Adipocyte (in vitro differentiated cells): Measurements from ENCODE around the gene BAIAP2.

Experiments used
- DNase-seq: peaks from one replicate; pipeline ENCODE4 v3.0.0-alpha.2; 2015; ENCODE audit warnings: low read depth
- H3K27me3 ChIP-seq: replicated peaks from 2 replicates; pipeline ENCODE4 v1.7.0; 2013; ENCODE audit warnings: mild to moderate bottlenecking, low read length, moderate library complexity; ENCODE audit not compliant: control insufficient read depth, insufficient read depth
- H3K36me3 ChIP-seq: 2 replicates; pipeline ENCODE4 v1.7.0; 2013; ENCODE audit warnings: low read length, mild to moderate bottlenecking, moderate library complexity; ENCODE audit not compliant: control insufficient read depth, insufficient read depth, severe bottlenecking
- H3K4me1 ChIP-seq: 2 replicates; pipeline ENCODE4 v1.7.0; 2013; ENCODE audit warnings: mild to moderate bottlenecking, low read length, moderate library complexity; ENCODE audit not compliant: control insufficient read depth, insufficient read depth
- H3K4me3 ChIP-seq: 2 replicates; pipeline ENCODE4 v1.7.0; 2013; ENCODE audit warnings: mild to moderate bottlenecking, low read length, moderate library complexity
- H3K9ac ChIP-seq: 2 replicates; pipeline ENCODE4 v1.7.0; 2013; ENCODE audit warnings: mild to moderate bottlenecking, low read length, moderate library complexity
- H3K9me3 ChIP-seq: 2 replicates; pipeline ENCODE4 v1.7.0; 2013; ENCODE audit warnings: mild to moderate bottlenecking, low read length, moderate library complexity; ENCODE audit not compliant: control insufficient read depth

The BAIAP2 gene

DNA sequence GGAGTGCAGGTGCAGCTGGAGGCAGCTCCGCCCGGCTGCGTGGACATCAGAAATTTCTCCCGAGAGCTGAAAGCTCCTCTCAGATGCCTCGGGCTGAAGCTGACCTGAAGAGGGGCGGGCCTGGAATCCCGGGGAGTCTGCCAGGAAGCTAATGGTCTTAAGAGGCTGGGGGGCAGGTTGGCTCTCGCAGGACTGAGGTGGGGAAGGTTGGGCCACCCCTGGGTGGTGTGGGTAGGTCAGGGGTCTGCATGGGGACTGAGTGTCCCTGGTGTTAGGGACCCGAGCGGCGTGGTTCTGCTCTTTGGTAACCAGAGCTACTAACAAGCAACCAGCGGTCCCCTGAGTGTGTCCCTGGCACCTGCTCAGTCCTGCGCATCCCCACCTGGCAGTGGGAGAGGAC, 39.8 kb upstream of the BAIAP2 start:
- DNase-seq: no peak
- peaks cover 19% of the 10 kb centered on the region for H3K4me1 ChIP-seq
- no peaks in the 10 kb centered on the region for H3K27me3 ChIP-seq
- no peaks in the 10 kb centered on the region for H3K9me3 ChIP-seq
- no peak overlapping the region for H3K9ac ChIP-seq
- H3K4me3 ChIP-seq: no peak overlapping the region
- H3K36me3 ChIP-seq: peaks cover 48% of the 10 kb centered on the region

DNA sequence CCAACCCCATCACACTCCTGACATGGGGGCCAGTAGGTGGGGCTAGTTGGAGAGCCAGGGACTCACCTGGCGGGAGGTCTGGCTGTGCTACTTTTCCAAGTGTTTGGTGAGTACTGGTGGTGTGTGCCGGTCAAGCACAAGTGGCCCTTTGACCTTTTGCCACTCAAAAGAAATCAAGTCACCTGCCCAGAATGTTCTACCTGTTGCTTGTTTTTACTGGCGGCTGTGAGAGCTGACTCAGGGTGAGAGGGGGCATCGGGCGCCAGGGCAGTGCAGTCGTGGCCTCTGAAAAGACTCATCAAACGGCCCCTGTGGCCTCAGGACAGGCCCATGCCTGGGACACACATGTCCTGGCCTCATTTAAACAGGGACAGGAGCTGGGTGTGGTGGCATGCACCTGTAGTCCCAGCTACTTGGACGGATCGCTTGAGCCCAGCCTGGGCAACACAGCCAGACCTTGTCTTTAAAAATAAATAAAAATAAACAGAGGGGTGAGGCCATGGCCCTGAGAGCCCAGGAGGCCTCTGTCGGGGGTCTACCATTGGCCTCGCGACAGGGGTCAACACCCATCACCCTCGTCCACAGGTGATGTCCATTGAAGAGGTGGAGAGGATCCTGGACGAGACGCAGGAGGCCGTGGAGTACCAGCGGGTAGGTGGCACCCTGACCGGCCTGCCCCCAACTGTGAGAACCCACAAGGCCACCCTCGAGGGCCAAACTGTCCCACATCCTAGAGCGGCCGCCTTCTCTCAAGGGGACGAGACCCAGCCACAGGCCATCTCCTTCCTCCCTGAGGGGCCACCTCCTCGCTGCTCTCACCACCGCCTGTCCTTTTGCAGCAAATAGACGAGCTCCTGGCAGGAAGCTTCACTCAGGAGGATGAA, 38.3 kb upstream of the BAIAP2 start:
- no peaks in the 10 kb centered on the region for H3K27me3 ChIP-seq
- H3K4me1 ChIP-seq: peaks cover 12% of the 10 kb centered on the region
- peaks cover 48% of the 10 kb centered on the region for H3K36me3 ChIP-seq
- H3K9me3 ChIP-seq: no peaks in the 10 kb centered on the region
- no peak overlapping the region for H3K9ac ChIP-seq
- no peak overlapping the region for H3K4me3 ChIP-seq
- no peak for DNase-seq

DNA sequence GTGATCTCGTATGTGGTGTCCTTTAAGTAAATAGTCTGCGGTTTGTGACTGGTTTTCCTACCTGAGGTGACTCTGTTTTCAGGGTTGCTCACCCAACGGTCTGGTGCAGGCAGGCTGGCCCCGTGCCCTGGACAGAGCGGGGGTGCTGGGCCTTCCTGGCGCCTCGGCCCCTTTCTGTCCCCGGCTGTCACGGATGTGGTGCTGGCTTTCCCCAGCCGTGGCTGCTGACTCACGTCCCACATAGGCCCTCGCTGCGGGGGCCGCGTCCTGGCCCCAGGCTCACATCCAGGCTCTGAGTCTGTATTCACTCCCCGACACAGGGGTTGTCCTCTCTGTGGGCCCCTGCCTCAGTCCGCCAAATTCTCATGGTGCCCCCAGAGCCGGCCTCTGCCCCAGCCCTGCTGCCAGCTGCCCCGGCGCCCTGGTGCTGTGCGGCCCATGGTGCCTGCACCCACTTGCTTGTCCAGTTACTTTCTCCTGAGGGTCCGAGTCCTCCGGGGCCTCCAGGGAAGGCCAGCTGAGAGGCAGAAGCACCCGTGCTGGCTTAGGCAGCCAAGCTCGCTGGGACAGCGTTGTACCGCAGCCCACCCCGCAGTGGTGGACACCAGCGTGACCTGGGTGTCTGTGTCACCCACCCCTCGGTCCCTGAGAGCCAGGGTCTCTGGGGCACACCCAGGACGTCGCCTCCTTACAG, 37.4 kb upstream of the BAIAP2 start:
- peaks cover 48% of the 10 kb centered on the region for H3K36me3 ChIP-seq
- no peak overlapping the region for H3K9ac ChIP-seq
- H3K9me3 ChIP-seq: no peaks in the 10 kb centered on the region
- H3K4me3 ChIP-seq: no peak overlapping the region
- DNase-seq: no peak
- peaks cover 17% of the 10 kb centered on the region for H3K4me1 ChIP-seq
- H3K27me3 ChIP-seq: no peaks in the 10 kb centered on the region

DNA sequence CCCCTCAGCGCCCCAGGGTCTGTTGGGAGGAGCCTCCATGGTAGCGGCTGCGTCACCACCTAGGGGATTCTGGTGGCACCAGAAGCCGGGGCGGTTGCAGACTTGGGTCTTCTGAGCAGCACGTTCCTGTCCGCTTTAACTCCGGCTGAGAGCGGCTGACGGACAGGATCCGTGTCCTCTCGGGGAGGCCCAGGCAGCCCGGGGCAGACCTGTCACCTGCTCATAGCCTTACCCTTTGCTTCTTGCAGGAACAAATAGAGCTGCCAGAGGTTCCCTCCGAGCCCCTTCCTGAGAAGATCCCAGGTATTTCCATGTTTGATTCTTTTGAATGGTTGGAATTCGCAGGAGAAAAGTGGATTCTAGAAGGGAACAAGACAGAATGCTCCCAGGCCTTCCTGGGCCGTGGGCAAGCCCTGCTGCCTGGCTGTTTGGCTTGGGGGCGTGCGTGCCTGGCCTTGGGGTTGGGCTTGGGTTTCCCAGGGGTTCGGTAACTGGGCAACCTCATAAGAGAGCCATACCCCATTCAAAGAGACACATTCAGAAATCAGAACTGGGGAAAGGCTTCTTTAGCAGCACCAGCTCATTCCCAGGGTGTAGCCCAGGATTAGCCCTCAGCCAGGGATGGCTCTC, 36.7 kb upstream of the BAIAP2 start:
- peaks cover 48% of the 10 kb centered on the region for H3K36me3 ChIP-seq
- no peaks in the 10 kb centered on the region for H3K27me3 ChIP-seq
- H3K9me3 ChIP-seq: no peaks in the 10 kb centered on the region
- DNase-seq: no peak
- no peak overlapping the region for H3K4me3 ChIP-seq
- H3K9ac ChIP-seq: no peak overlapping the region
- peaks cover 13% of the 10 kb centered on the region for H3K4me1 ChIP-seq

DNA sequence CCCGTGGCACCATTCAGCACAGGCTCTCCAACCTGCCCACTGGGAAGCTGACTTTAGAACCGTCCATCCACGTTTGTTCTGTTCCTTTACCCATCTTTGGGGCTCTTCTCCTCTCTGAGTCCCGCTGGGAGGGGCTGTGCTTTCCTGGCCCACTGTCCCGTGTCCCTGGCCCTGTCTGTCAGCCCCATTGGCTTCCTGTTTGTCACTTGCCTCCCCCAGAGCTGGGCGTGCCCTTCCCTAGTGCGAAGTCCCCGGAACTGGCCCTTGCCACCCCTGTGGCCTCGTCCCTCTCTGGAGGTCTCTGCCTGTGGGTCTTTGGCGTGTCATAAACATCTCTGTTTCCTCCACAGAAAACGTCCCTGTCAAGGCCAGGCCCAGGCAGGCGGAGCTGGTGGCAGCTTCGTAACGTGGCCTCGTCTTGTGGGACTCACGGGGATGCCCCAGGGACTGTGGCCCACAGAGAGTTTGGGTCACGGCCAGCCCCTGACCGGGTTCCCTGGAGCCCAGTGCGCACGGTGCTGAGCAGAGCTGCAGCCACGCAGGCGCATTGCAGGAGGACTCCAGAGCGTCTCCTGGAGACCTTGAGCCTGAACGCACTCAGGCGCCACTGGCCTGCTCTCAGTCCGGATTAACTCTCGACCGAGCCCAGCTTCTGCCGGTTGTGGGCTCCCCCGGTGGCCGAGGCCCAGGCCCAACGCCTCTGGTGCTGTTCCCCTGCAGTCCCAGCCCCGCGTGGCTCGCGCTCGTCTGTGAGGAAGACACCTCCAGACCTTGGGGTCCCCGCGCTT, 36.0 kb upstream of the BAIAP2 start:
- Histone ChIP-seq H3K4me1 (peaks cover 9% of the 10 kb centered on the region), H3K9me3 (no peaks in the 10 kb centered on the region), H3K9ac (no peak overlapping the region), H3K4me3 (no peak overlapping the region), H3K36me3 (peaks cover 48% of the 10 kb centered on the region), H3K27me3 (no peaks in the 10 kb centered on the region)
- no peak for DNase-seq

DNA sequence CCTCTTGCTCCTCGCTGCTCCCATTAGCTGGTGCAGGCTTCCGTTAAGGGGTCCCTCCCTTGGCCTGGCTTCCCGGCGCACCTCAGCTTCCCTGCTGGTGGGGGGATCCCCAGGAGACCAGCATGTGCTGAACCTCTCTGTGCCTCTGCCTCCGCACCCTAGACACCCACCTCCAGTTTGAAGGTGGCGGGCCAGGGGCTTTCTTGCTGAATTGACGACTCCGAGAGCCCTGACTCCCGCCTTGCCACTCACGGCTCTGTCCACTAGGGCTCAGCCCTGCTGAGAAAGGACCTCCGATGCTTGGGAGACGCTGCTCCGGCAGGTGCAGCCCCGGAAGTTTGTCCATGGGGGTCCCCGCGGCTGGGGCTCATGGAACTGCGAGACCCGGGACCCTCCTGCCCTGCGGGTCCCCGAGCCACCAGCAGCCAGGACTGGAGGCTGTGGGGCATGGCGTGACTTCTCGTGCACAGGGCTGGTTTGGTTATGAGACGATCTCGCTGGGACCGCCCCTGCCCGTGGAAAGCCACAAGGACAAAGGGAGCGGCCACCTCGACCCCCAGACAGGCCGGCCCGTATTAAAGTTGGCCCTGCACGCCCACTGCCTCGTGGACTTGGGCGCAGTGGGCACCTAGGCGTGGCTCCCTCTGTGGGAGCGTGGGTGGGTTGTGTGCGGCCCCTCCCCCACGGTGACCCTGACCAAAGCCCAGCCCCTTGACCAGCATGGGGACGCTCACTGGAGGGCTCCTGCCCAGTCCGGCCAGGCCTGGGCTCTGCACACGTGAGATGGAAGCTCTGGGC, 35.2 kb upstream of the BAIAP2 start:
- Histone ChIP-seq H3K4me1 (peaks cover 9% of the 10 kb centered on the region), H3K36me3 (peaks cover 48% of the 10 kb centered on the region), H3K9ac (no peak overlapping the region), H3K27me3 (peaks cover 4% of the 10 kb centered on the region), H3K4me3 (no peak overlapping the region), H3K9me3 (no peaks in the 10 kb centered on the region)
- no peak for DNase-seq

DNA sequence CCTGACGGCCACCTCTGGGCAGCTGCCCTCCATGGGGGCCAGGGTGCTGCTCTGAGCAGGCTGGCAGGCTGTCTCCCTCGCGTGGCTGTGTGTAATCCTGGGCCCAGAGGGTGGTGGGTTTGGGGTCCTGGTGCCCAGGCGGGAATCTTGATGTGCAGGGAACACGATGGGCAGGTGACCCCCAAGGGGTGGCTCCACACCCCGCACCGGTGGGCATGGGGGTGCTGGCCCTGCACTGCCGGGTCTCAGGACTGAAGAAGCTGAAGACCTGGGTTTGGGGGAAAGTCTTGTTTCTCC, 34.7 kb upstream of the BAIAP2 start:
- H3K27me3 ChIP-seq: peaks cover 7% of the 10 kb centered on the region
- no peak for DNase-seq
- H3K9me3 ChIP-seq: no peaks in the 10 kb centered on the region
- peaks cover 9% of the 10 kb centered on the region for H3K4me1 ChIP-seq
- H3K4me3 ChIP-seq: no peak overlapping the region
- peaks cover 44% of the 10 kb centered on the region for H3K36me3 ChIP-seq
- no peak overlapping the region for H3K9ac ChIP-seq

DNA sequence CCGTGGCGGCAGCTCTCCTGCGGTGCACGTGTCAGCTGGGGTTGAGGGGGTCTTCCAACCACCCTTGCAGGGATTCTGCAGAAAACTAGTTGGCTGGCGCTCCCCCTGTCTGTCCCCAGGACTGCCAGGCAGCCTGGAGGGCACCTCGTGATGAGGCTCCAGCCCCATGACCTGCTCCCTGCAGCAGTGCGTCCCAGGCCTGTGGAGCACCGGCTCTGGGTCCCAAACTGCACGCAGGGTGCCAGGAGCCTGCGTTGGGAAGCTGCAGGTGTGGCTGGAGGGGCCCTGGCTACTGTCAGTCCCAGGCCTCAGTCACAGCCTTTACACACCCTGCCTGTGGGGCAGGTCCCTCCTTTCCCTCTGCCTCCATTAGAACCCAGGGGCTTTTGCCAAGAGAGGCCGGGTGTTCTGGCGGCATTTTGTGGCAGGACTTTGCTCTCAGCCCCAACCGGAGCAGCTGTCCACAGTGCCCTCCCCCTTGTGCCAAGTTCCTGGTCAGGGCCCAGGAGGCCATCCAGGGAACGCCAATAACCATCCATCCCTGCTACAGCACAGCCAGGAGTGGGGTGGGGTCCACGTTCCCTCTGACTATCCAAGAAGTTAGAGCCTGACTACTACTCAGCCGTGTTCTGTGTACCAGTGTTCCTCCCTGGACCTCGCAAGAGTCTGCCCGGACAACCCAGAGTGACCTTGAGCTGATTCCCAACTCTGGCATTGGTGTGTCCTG, 34.2 kb upstream of the BAIAP2 start:
- Histone ChIP-seq H3K4me3 (no peak overlapping the region), H3K27me3 (peaks cover 7% of the 10 kb centered on the region), H3K36me3 (peaks cover 39% of the 10 kb centered on the region), H3K4me1 (peaks cover 9% of the 10 kb centered on the region), H3K9ac (no peak overlapping the region), H3K9me3 (no peaks in the 10 kb centered on the region)
- no peak for DNase-seq

DNA sequence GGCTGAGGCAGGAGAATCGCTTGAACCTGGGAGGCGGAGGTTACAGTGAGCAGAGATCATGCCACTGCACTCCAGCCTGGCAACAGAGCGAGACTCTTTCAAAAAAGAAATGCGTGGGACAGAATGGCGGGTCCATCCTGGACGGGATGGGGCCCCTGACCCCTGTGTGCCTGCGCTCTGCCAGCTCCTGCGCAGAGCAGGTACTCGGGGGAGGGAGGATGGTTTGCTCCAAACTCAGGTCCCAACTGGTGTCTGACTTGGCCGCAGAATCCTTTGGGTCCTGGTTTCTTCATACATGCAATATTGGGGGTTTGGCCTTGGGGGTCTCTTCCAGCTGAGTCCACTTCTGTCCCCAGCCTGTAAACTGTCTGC, 33.0 kb upstream of the BAIAP2 start:
- no peaks in the 10 kb centered on the region for H3K9me3 ChIP-seq
- DNase-seq: no peak
- no peak overlapping the region for H3K9ac ChIP-seq
- peaks cover 7% of the 10 kb centered on the region for H3K27me3 ChIP-seq
- peaks cover 28% of the 10 kb centered on the region for H3K36me3 ChIP-seq
- H3K4me3 ChIP-seq: no peak overlapping the region
- peaks cover 9% of the 10 kb centered on the region for H3K4me1 ChIP-seq
